CD4-positive, alpha-beta T cell treated with Interferon gamma for 1 hour (primary cell): Measurements from ENCODE around the gene AP1B1.
A peak's percentile ranks its signal among the peaks of the same experiment; 100 is the strongest.

Experiments used
- DNase-seq: peaks from one replicate; pipeline ENCODE4 v3.0.0-alpha.2; 2020

The AP1B1 gene

GRCh38 chr22:29330291-29330690, 58.1 kb downstream of the AP1B1 start:
- no peak for DNase-seq

- DNase-seq: no peak
Observed at GRCh38 chr22:29329581-29329980, 58.8 kb downstream of the AP1B1 start.

GRCh38 chr22:29328566-29329500, 59.5 kb downstream of the AP1B1 start:
- DNase-seq: no peak

- DNase-seq: no peak
Observed at GRCh38 chr22:29328055-29328454, 60.3 kb downstream of the AP1B1 start.

GRCh38 chr22:29327089-29327764, 61.1 kb downstream of the AP1B1 start:
- DNase-seq: no peak

- no peak for DNase-seq
Observed at GRCh38 chr22:29326481-29326880, 61.9 kb downstream of the AP1B1 start.

- no peak for DNase-seq
Observed at GRCh38 chr22:29325785-29326315, 62.5 kb downstream of the AP1B1 start.

- DNase-seq: no peak
Observed at GRCh38 chr22:29325356-29325755, 63.0 kb downstream of the AP1B1 start.

- DNase-seq: no peak
Observed at GRCh38 chr22:29323641-29324040, 64.7 kb downstream of the AP1B1 start.

- DNase-seq: no peak
Observed at GRCh38 chr22:29320546-29320945, 67.8 kb downstream of the AP1B1 start.

GRCh38 chr22:29319072-29319471, 69.3 kb downstream of the AP1B1 start:
- DNase-seq: no peak

GRCh38 chr22:29317827-29318454, 70.4 kb downstream of the AP1B1 start:
- no peak for DNase-seq

- DNase-seq: no peak
Observed at GRCh38 chr22:29316141-29316828, 72.1 kb downstream of the AP1B1 start.

- DNase-seq: no peak
Observed at GRCh38 chr22:29315286-29316140, 72.9 kb downstream of the AP1B1 start, which contains the start of gene RASL10A. TSS of gene RASL10A (minus strand) at chr22:29315697. CDS start at chr22:29315246, 451 bp downstream.

- DNase-seq: no peak
Observed at GRCh38 chr22:29314537-29315285, 73.7 kb downstream of the AP1B1 start.

- DNase-seq: no peak
Observed at GRCh38 chr22:29313576-29314466, 74.5 kb downstream of the AP1B1 start.

- DNase-seq: peak; percentile 8
Observed at GRCh38 chr22:29313126-29313575, 75.2 kb downstream of the AP1B1 start.

- no peak for DNase-seq
Observed at GRCh38 chr22:29312218-29313125, 75.9 kb downstream of the AP1B1 start.
